Adrenal gland (tissue), 12 donors: Measurements from ENCODE around the gene BLVRA. TPM values are rescaled to one million over a fixed set of nuclear protein-coding genes. Genes with fewer than 3 reads are reported as not detected.
A peak's percentile ranks its signal among the peaks of the same experiment; 100 is the strongest.

ENCODE experiments used
- DNase-seq, 7 donors: peaks; one replicate each; pipeline ENCODE4 v3.0.0-alpha.2; 2019 to 2020
- H3K27ac ChIP-seq, 5 donors: fragments of 200-600 bp; sonication (generic) in 4 of 5; 1 replicate in 3 of 5; 2 replicates in 2 of 5; pipeline versions ENCODE4 v1.5.1 to v1.8.0; 2016 to 2020; ENCODE audit warnings: mild to moderate bottlenecking in 1 of 5
- H3K27me3 ChIP-seq: fragments of 200-600 bp; 2 replicates; pipeline ENCODE4 v1.8.0; 2021
- H3K36me3 ChIP-seq, 2 donors: fragments of 200-600 bp; replicated peaks in 1 of 2; 1 replicate in 1 of 2; 2 replicates in 1 of 2; pipeline versions ENCODE4 v1.5.1 to v1.8.0; 2018 to 2022
- H3K4me1 ChIP-seq, 2 donors: fragments of 200-600 bp; replicated peaks in 1 of 2; 1 replicate in 1 of 2; 2 replicates in 1 of 2; pipeline versions ENCODE4 v1.5.1 to v1.8.0; 2018 to 2021
- H3K4me3 ChIP-seq, 4 donors: fragments of 200-600 bp; sonication (generic) in 3 of 4; one replicate each; pipeline ENCODE4 v1.5.1; 2016 to 2018
- H3K9me3 ChIP-seq, 3 donors: fragments of 200-600 bp; sonication (generic) in 1 of 3; replicated peaks in 1 of 3; 1 replicate in 2 of 3; 2 replicates in 1 of 3; pipeline versions ENCODE4 v1.5.1 to v1.8.0; 2016 to 2021
- CTCF ChIP-seq, 6 experiments: fragments of 450-650 bp in 4 of 6; fragments of 200-600 bp in 2 of 6; sonication (generic) in 1 of 6; IDR thresholded peaks; 1 replicate in 5 of 6; 2 replicates in 1 of 6; pipeline versions ENCODE4 v1.5.1 to v1.8.0; 2016 to 2021; ENCODE audit warnings: antibody characterized with exemption in 6 of 6, mild to moderate bottlenecking in 2 of 6, moderate library complexity in 1 of 6
- POLR2A ChIP-seq, 2 donors: fragments of 450-650 bp; IDR thresholded peaks; one replicate each; pipeline ENCODE4 v1.6.1; 2017; ENCODE audit warnings: antibody characterized with exemption in 2 of 2, mild to moderate bottlenecking in 2 of 2, moderate library complexity in 1 of 2
- WGBS, 4 donors: extraction: QIAGEN DNeasy Blood & Tissue Kit in 2 of 4; methylation state at CpG; one replicate each; pipeline versions ENCODE4 v1.1.5 to v1.1.7; 2013 to 2017; 5-methylcytosine and 5-hydroxymethylcytosine counted together
- intact Hi-C, 2 donors: fragments of 100-400 bp; cut with DNase I; formaldehyde crosslinking; loops; one replicate each; pipeline versions ENCODE4 v1.14.1 to v1.15.0; 2022 to 2023
- polyA plus RNA-seq, 3 donors: library from polyadenylated mRNA; stranded (reverse); fragments of 200-250 nt in 2 of 3; fragments of 350-450 nt in 1 of 3; fragmentation: Illumina TruSeq in 1 of 3; extraction: RNeasy Lipid Tissue Mini Kit (QIAGEN cat#74804) in 1 of 3; gene quantifications; one replicate each; pipeline ENCODE4 v1.2.3, GENCODE V29; 2013 to 2014
- total RNA-seq, 9 donors: library from RNA; depleted of rRNA in 4 of 9; stranded (reverse); fragments of >200 nt in 4 of 9; fragments of 120-200 nt in 1 of 9; fragmentation: NEBNext Ultra II Directional in 1 of 9; extraction: Animal tissue kit (Norgen Biotek cat#: 25700) in 1 of 9; gene quantifications; one replicate each; pipeline versions ENCODE4 v1.1.0 to v1.2.4, GENCODE V29; 2013 to 2023
- donor health status: healthy with polysubstance abuse.
- donor health status: Bipolar disorder and iron deficiency.
- donor health status: DM: yes; HTN: yes; CAD: no.
- donor health status: DM: no; HTN: no; CAD: no.
- donor health status: DM: no; HTN: no; CAD: no.
- donor health status: DM: yes; HTN: yes; CAD: no.

Gene BLVRA
- total and polyA plus RNA-seq, 12 donors: 7.7 to 56.3 (median 36.5) TPM

GRCh38 chr7:43753271-43753810, 5.1 kb upstream of the BLVRA start:
- WGBS, 4 donors: 63 to 80% (median 75%) methylated on average over 1 of the region's 1 CpG
- intact Hi-C loops: no loop called here
- DNase-seq: no peak
- Histone ChIP-seq H3K4me3 (no peak overlapping the region), H3K27ac (no peak overlapping the region), H3K9me3 (no peaks in the 10 kb centered on the region), H3K27me3 (no peaks in the 10 kb centered on the region), H3K36me3 (no peaks in the 10 kb centered on the region), H3K4me1 (no peaks in the 10 kb centered on the region)
- TF ChIP-seq CTCF (IDR thresholded peaks at IDR 0.05) (no peak), POLR2A (IDR thresholded peaks at IDR 0.05) (no peak)

DNA sequence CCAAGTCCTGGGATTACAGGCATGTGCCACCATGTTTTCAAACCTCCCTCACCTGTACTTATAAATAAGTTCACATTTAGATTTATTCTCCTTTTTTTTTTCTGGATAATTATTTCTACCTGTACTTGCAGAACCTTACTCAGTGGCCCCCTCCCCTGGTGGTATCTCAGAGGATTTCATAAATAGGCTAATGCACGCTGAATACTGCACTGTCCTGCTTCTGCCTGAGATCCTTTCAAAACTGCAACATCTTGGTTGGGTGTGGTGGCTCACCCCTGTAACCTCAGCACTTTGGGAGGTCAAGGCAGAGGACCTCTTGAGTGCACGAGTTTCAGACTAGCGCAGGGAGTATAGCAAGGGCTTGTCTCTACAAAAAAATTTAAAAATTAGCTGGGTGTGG, 4.6 kb upstream of the BLVRA start:
- Histone ChIP-seq H3K36me3 (no peaks in the 10 kb centered on the region), H3K4me3 (no peak overlapping the region), H3K27me3 (no peaks in the 10 kb centered on the region), H3K27ac (no peak overlapping the region), H3K4me1 (no peaks in the 10 kb centered on the region), H3K9me3 (no peaks in the 10 kb centered on the region)
- TF ChIP-seq POLR2A (IDR thresholded peaks at IDR 0.05) (no peak), CTCF (IDR thresholded peaks at IDR 0.05) (no peak)
- WGBS, 4 donors: 73 to 89% (median 82%) methylated on average over 3 of the region's 3 CpGs
- intact Hi-C loops: no loop called here
- peak in 1 of 7 donors; percentile 17 for DNase-seq

DNA sequence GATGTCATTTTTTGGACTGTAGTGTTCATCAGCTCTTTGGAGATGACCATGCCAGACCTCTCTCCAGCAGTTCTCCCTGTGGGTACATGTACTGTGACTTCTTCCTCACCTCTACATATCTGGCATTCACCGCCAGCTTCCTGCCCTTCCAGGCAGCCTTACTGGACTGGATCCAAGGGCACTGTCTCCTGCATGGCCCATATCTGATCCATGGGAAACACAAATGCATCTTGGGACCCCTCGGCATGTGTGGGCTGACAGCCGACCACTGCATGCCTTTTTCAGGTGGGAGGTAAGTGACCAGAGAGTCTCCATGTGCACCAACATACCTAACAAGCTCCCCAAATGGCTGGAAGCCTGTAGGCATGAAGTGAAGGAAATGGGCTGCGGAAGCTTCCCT, 3.9 kb upstream of the BLVRA start:
- intact Hi-C loops: no loop called here
- no peaks in the 10 kb centered on the region for H3K36me3 ChIP-seq
- 61 to 72% (median 66%) methylated on average over 4 of the region's 4 CpGs for WGBS, 4 donors

GRCh38 chr7:43756368-43757072, 2.0 kb upstream of the BLVRA start:
- WGBS, 4 donors: 73 to 85% (median 81%) methylated on average over 1 of the region's 1 CpG
- no peak for TF ChIP-seq POLR2A (IDR thresholded peaks at IDR 0.05)
- TF ChIP-seq CTCF (IDR thresholded peaks at IDR 0.05): no peak
- Histone ChIP-seq H3K27me3 (no peaks in the 10 kb centered on the region), H3K36me3 (no peaks in the 10 kb centered on the region), H3K9me3 (no peaks in the 10 kb centered on the region), H3K4me3 (no peak overlapping the region), H3K27ac (no peak overlapping the region), H3K4me1 (peaks cover 0 to 11% of the 10 kb centered on the region in 2 donors)
- peak in 2 of 7 donors; percentile 35 to 44 for DNase-seq
- intact Hi-C loops: no loop called here

More for the DNA sequence above, 3.9 kb upstream of the BLVRA start:
- Histone ChIP-seq H3K4me3 (no peak overlapping the region), H3K27ac (no peak overlapping the region), H3K4me1 (peaks cover 0 to 6% of the 10 kb centered on the region in 2 donors), H3K27me3 (no peaks in the 10 kb centered on the region), H3K9me3 (no peaks in the 10 kb centered on the region)
- TF ChIP-seq CTCF (IDR thresholded peaks at IDR 0.05): no peak
- TF ChIP-seq POLR2A (IDR thresholded peaks at IDR 0.05): no peak
- peak in 1 of 7 donors; percentile 41 for DNase-seq
